Keratinocyte (primary cell): ENCODE results near the gene CHD2. TPM values are rescaled to one million over a fixed set of nuclear protein-coding genes. Genes with fewer than 3 reads are reported as not detected.
A peak's percentile ranks its signal among the peaks of the same experiment; 100 is the strongest.

ENCODE experiments used
- DNase-seq: peaks from one replicate; pipeline ENCODE4 v3.0.0-alpha.2; 2011; ENCODE audit warnings: low read depth, missing footprints, low spot score
- FAIRE-seq: peaks from 2 replicates; lab custom pipeline; 2011; peaks lifted over from hg19 to GRCh38; lab: Jason Lieb, UNC
- H2AFZ ChIP-seq: 2 replicates; pipeline ENCODE4 v1.6.0; 2012; ENCODE audit warnings: low read length, control low read depth, inconsistent platforms; ENCODE audit not compliant: control insufficient read depth
- H3K27ac ChIP-seq: 2 replicates; pipeline ENCODE4 v1.5.1; 2011; ENCODE audit warnings: low read length; ENCODE audit not compliant: control insufficient read depth, insufficient read depth
- H3K27me3 ChIP-seq: 3 replicates; pipeline ENCODE4 v1.6.0; 2011; ENCODE audit warnings: low read length; ENCODE audit not compliant: control insufficient read depth, insufficient read depth; ENCODE audit errors: extremely low read depth
- H3K36me3 ChIP-seq, 2 experiments: 2 replicates in 1 of 2; 3 replicates in 1 of 2; pipeline ENCODE4 v1.5.1; 2011; ENCODE audit warnings: low read length in 2 of 2, mild to moderate bottlenecking in 1 of 2; ENCODE audit not compliant: control insufficient read depth in 2 of 2, insufficient read depth in 2 of 2; ENCODE audit errors: extremely low read depth in 1 of 2
- H3K4me1 ChIP-seq: 3 replicates; pipeline ENCODE4 v1.5.1; 2011; ENCODE audit warnings: low read length; ENCODE audit not compliant: control insufficient read depth, insufficient read depth; ENCODE audit errors: extremely low read depth
- H3K4me2 ChIP-seq: 3 replicates; pipeline ENCODE4 v1.6.0; 2011; ENCODE audit warnings: low read depth, low read length; ENCODE audit not compliant: control insufficient read depth, insufficient read depth; ENCODE audit errors: extremely low read depth
- H3K4me3 ChIP-seq, 3 experiments: fragments of 200-600 bp in 1 of 3; sonication (generic) in 1 of 3; 2 replicates in 2 of 3; 3 replicates in 1 of 3; pipeline ENCODE4 v1.5.1; 2011 to 2016; ENCODE audit warnings: low read length in 3 of 3, mild to moderate bottlenecking in 3 of 3, control low read depth in 2 of 3, inconsistent platforms in 1 of 3, low read depth in 1 of 3, mixed read lengths in 1 of 3, mixed run types in 1 of 3, moderate library complexity in 1 of 3; ENCODE audit not compliant: control insufficient read depth in 2 of 3, insufficient read depth in 2 of 3; ENCODE audit errors: extremely low read depth in 1 of 3
- H3K79me2 ChIP-seq: 2 replicates; pipeline ENCODE4 v1.6.0; 2012; ENCODE audit warnings: low read length; ENCODE audit not compliant: control insufficient read depth, insufficient read depth
- H3K9ac ChIP-seq: 3 replicates; pipeline ENCODE4 v1.6.0; 2011; ENCODE audit warnings: low read length; ENCODE audit not compliant: control insufficient read depth, insufficient read depth; ENCODE audit errors: extremely low read depth
- H3K9me1 ChIP-seq: 3 replicates; pipeline ENCODE4 v1.6.0; 2011; ENCODE audit warnings: low read length; ENCODE audit not compliant: control insufficient read depth, insufficient read depth; ENCODE audit errors: extremely low read depth
- H3K9me3 ChIP-seq: 2 replicates; pipeline ENCODE4 v1.5.1; 2012; ENCODE audit warnings: low read depth, low read length; ENCODE audit not compliant: control insufficient read depth
- H4K20me1 ChIP-seq: 3 replicates; pipeline ENCODE4 v1.6.0; 2011; ENCODE audit warnings: low read length; ENCODE audit not compliant: control insufficient read depth, insufficient read depth; ENCODE audit errors: extremely low read depth
- CTCF ChIP-seq, 3 experiments: IDR thresholded peaks in 1 of 3; conservative IDR thresholded peaks in 1 of 3; optimal IDR thresholded peaks in 1 of 3; 2 replicates in 2 of 3; 3 replicates in 1 of 3; pipeline versions ENCODE3 to v1.5.1; 2011; ENCODE audit warnings: low read length in 3 of 3, mild to moderate bottlenecking in 3 of 3, moderate library complexity in 2 of 3, control low read depth in 1 of 3, inconsistent platforms in 1 of 3; ENCODE audit not compliant: insufficient read depth in 2 of 3; ENCODE audit errors: extremely low read depth in 1 of 3
- EZH2 ChIP-seq: IDR thresholded peaks from one replicate; pipeline ENCODE4 v1.6.1; 2012; ENCODE audit warnings: inconsistent platforms, mild to moderate bottlenecking, low read length, moderate library complexity
- dilution Hi-C: fragments of 300-500 bp; cut with MboI; formaldehyde crosslinking; loops from one replicate; pipeline ENCODE4 v1.7.0; 2020; ENCODE audit warnings: low sequenced_read_pairs; ENCODE audit not compliant: extremely low pct_ligation_motif_present
- polyA plus RNA-seq, 5 experiments: library from polyadenylated mRNA; depleted of rRNA in 3 of 5; stranded (reverse) in 3 of 5; stranded (forward) in 1 of 5; unstranded in 1 of 5; fragments of >200 nt; gene quantifications; 1 replicate in 1 of 5; 2 replicates in 3 of 5; 3 replicates in 1 of 5; pipeline versions ENCODE4 v1.2.1 to v1.2.3, GENCODE V29; 2011 to 2012; ENCODE audit warnings: missing spikeins in 2 of 5, low read depth in 1 of 5, low replicate concordance in 1 of 5

The CHD2 gene
- polyA plus RNA-seq, 1 donor (not counting 4 experiments of a cell fraction or from before 2014, with no cell fraction given): 62.0 TPM

GRCh38 chr15:92974183-92974915 is 74.2 kb downstream of the CHD2 start:
- peaks cover 2% of the 10 kb centered on the region for H3K9me1 ChIP-seq
- H3K27ac ChIP-seq: no peak overlapping the region
- no peak overlapping the region for H2AFZ ChIP-seq
- dilution Hi-C loops: no loop called here
- FAIRE-seq (no peak), DNase-seq (no peak)
- H3K4me3 ChIP-seq: no peak overlapping the region
- no peaks in the 10 kb centered on the region for H3K9me3 ChIP-seq
- peaks cover 2% of the 10 kb centered on the region for H3K4me1 ChIP-seq
- H3K36me3 ChIP-seq: peaks cover 24 to 34% of the 10 kb centered on the region in 2 experiments
- H3K79me2 ChIP-seq: peaks cover 8% of the 10 kb centered on the region
- no peaks in the 10 kb centered on the region for H3K27me3 ChIP-seq
- no peak overlapping the region for H3K9ac ChIP-seq
- no peak for TF ChIP-seq CTCF (optimal IDR thresholded peaks at IDR 0.05 in 1 of 3, IDR thresholded peaks at IDR 0.05 in 1 of 3, conservative IDR thresholded peaks at IDR 0.05 in 1 of 3; ENCODE audit: extremely low read depth in 1 of 3, insufficient read depth in 2 of 3, low read length in 3 of 3)
- TF ChIP-seq EZH2: no peak
- no peak overlapping the region for H3K4me2 ChIP-seq
- H4K20me1 ChIP-seq: no peaks in the 10 kb centered on the region

DNA sequence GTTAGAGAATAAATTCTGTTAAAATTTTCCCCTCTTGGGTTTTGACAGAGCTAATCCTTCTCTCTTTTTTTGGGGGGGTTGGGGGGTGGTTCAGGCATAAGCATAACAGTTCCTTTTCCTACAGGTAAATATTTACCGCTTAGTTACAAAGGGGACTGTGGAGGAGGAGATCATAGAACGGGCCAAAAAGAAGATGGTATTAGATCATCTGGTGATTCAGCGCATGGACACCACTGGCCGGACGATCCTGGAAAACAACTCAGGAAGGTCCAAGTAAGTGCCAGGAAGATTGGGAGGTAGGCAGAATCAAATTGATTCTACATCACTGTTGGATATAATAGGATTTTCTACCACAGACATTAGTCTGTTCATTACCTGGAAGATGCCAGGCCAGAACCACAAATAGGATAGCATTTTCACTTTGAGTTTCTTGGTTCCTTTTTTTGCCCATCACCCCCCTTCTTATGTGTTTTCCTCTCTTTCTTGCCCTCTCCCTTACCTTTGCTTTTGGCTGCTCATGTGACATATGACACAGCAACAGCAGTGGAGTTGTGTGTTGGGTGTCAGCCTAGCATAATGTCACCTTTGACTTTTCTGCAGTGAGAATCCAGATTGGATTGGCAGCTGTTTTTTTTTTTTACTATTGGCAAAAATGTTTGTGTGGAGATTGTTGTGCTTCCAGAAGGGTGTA is 79.0 kb downstream of the CHD2 start:
- Histone ChIP-seq H3K9me3 (no peaks in the 10 kb centered on the region), H3K79me2 (peaks cover 19% of the 10 kb centered on the region), H4K20me1 (no peaks in the 10 kb centered on the region), H3K27ac (peak overlapping the region; percentile 7), H3K27me3 (no peaks in the 10 kb centered on the region), H2AFZ (no peak overlapping the region), H3K4me1 (peaks cover 28% of the 10 kb centered on the region), H3K4me3 (no peak overlapping the region), H3K9me1 (no peaks in the 10 kb centered on the region), H3K9ac (no peak overlapping the region), H3K4me2 (no peak overlapping the region), H3K36me3 (peaks cover 24 to 48% of the 10 kb centered on the region in 2 experiments)
- FAIRE-seq: no peak
- no peak for DNase-seq
- no peak for TF ChIP-seq CTCF (optimal IDR thresholded peaks at IDR 0.05 in 1 of 3, IDR thresholded peaks at IDR 0.05 in 1 of 3, conservative IDR thresholded peaks at IDR 0.05 in 1 of 3; ENCODE audit: extremely low read depth in 1 of 3, insufficient read depth in 2 of 3, low read length in 3 of 3)
- no peak for TF ChIP-seq EZH2
- dilution Hi-C loops: no loop called here
